ENCODE results near the gene KCNS1. TPM values are rescaled to one million over a fixed set of nuclear protein-coding genes. Genes with fewer than 3 reads are reported as not detected.

Gene KCNS1
- polyA plus RNA-seq, 2 of the 4 experiments (the other 2 are of a cell fraction): not detected

GRCh38 chr20:45128099-45128498, 27.2 kb upstream of the KCNS1 start:
- Histone ChIP-seq H3K27ac (no peak overlapping the region), H3K4me1 (no peaks in the 10 kb centered on the region), H3K4me3 (no peak overlapping the region), H3K9me3 (peaks cover 7% of the 10 kb centered on the region; the same call in 2 of the 3 replicates), H3K4me2 (no peak overlapping the region)
- TF ChIP-seq FOXS1 (CRISPR knock-in tag; IDR thresholded peaks at IDR 0.05): no peak
- TF ChIP-seq MAFK (IDR thresholded peaks at IDR 0.05; ENCODE audit: partially characterized antibody): peak; percentile 39
- ChIA-PET CTCF (interaction anchor here (2.9 kb wide), 1 partner anchor 163 kb away, joined by 8 read pairs; no protein-coding TSS in a partner anchor), POLR2A (no interaction called here)
- peak in 1 of 2 experiments; percentile 62; a peak in 1 of 6 replicates for ATAC-seq
- DNase-seq (ENCODE audit: low read depth in 1 of 2, low spot score in 1 of 2): no peak
- 6% methylated on average over 2 of the region's 2 CpGs for WGBS (ENCODE audit: missing lambda C conversion rate)
- no peak for FAIRE-seq

- DNase-seq (ENCODE audit: low read depth in 1 of 2, low spot score in 1 of 2) (no peak), FAIRE-seq (no peak), ATAC-seq (no peak)
- CTCF ChIA-PET: interaction anchor here (1.0 to 3.2 kb wide), 5 partner anchors 9 to 169 kb away, joined by 3 to 21 read pairs (median 3); no protein-coding TSS in a partner anchor
- no peak within 1 kb of the TSS for H3K27ac ChIP-seq
- WGBS (ENCODE audit: missing lambda C conversion rate): 36% methylated on average over 6 of the region's 6 CpGs
- peaks cover 7% of the 10 kb centered on the region; the same call in 2 of the 3 replicates for H3K9me3 ChIP-seq
- POLR2A ChIA-PET: no interaction called here
- TF ChIP-seq SMC3 (IDR thresholded peaks at IDR 0.05): no peak
- no peak for TF ChIP-seq KDM5A (IDR thresholded peaks at IDR 0.05)
- no peak for TF ChIP-seq POLR2A (IDR thresholded peaks at IDR 0.05; ENCODE audit: low read length)
- no peak for TF ChIP-seq PHF8 (IDR thresholded peaks at IDR 0.05; ENCODE audit: borderline replicate concordance, low read depth)
- TF ChIP-seq FOSB (CRISPR knock-in tag; IDR thresholded peaks at IDR 0.05): no peak
- no peak for TF ChIP-seq REST (IDR thresholded peaks at IDR 0.05)
- no peak for TF ChIP-seq HES2 (IDR thresholded peaks at IDR 0.05)
- no peak for TF ChIP-seq POLR2AphosphoS2 (conservative IDR thresholded peaks at IDR 0.05; ENCODE audit: low read length)
- no peak for TF ChIP-seq ESRRA (IDR thresholded peaks at IDR 0.05; ENCODE audit: borderline replicate concordance, low read length)
- no peak for TF ChIP-seq RNF2 (IDR thresholded peaks at IDR 0.05; ENCODE audit: borderline replicate concordance, low read depth)
- TF ChIP-seq NR3C1 (IDR thresholded peaks at IDR 0.05): no peak
- TF ChIP-seq NFE2L2 (conservative IDR thresholded peaks at IDR 0.05; ENCODE audit: low read length): no peak
- no peak for TF ChIP-seq EHMT2 (IDR thresholded peaks at IDR 0.05; ENCODE audit: low read depth)
- no peak for TF ChIP-seq CHD4 (IDR thresholded peaks at IDR 0.05; ENCODE audit: borderline replicate concordance)
- no peak within 1 kb of the TSS for H3K4me2 ChIP-seq
- no peaks in the 10 kb centered on the region for H3K4me1 ChIP-seq
- H3K4me3 ChIP-seq: no peak within 1 kb of the TSS
Observed at GRCh38 chr20:45124365-45124764, 23.4 kb upstream of the KCNS1 start, which contains the start of gene WFDC12. Gene WFDC12 (minus strand): TSS chr20:45124465. CDS start chr20:45124447, 18 bp downstream.

GRCh38 chr20:45121388-45121787, 20.5 kb upstream of the KCNS1 start:
- WGBS (ENCODE audit: missing lambda C conversion rate): 69% methylated on average over 2 of the region's 2 CpGs
- peaks cover 7% of the 10 kb centered on the region; the same call in 2 of the 3 replicates for H3K9me3 ChIP-seq
- no peak overlapping the region for H3K4me2 ChIP-seq
- no peaks in the 10 kb centered on the region for H3K4me1 ChIP-seq
- ChIA-PET POLR2A (no interaction called here), CTCF (interaction anchor here (1.0 to 3.0 kb wide), 6 partner anchors 10 to 172 kb away, joined by 3 to 17 read pairs (median 5); no protein-coding TSS in a partner anchor)
- DNase-seq (ENCODE audit: low read depth in 1 of 2, low spot score in 1 of 2) (no peak), FAIRE-seq (no peak), ATAC-seq (no peak)
- H3K27ac ChIP-seq: no peak overlapping the region
- H3K4me3 ChIP-seq: no peak overlapping the region
- TF ChIP-seq CEBPB (IDR thresholded peaks at IDR 0.05) (no peak), GATA3 (IDR thresholded peaks at IDR 0.05; ENCODE audit: borderline replicate concordance) (no peak), CTCF (IDR thresholded peaks at IDR 0.05) (no peak), SREBF2 (IDR thresholded peaks at IDR 0.05) (no peak), EP300 (IDR thresholded peaks at IDR 0.05) (no peak), ZC3H11A (IDR thresholded peaks at IDR 0.05) (no peak), JUN (IDR thresholded peaks at IDR 0.05) (no peak), RAD21 (conservative IDR thresholded peaks at IDR 0.05 in 1 of 2, IDR thresholded peaks at IDR 0.05 in 1 of 2) (no peak), USF2 (IDR thresholded peaks at IDR 0.05) (no peak), ZFP36 (IDR thresholded peaks at IDR 0.05; ENCODE audit: borderline replicate concordance, partially characterized antibody) (no peak), RARB (CRISPR knock-in tag; IDR thresholded peaks at IDR 0.05) (no peak), JUNB (IDR thresholded peaks at IDR 0.05) (no peak), ZSCAN20 (CRISPR knock-in tag; IDR thresholded peaks at IDR 0.05) (no peak), RNF2 (IDR thresholded peaks at IDR 0.05; ENCODE audit: borderline replicate concordance, low read depth) (no peak), RFX5 (IDR thresholded peaks at IDR 0.05) (no peak), FOSB (CRISPR knock-in tag; IDR thresholded peaks at IDR 0.05) (no peak), MAX (IDR thresholded peaks at IDR 0.05) (no peak)

Measured in A549 (cell line).